DMS79 (cell line): ENCODE results near the gene SPR.

Experiments
- DNase-seq: peaks from one replicate; lab custom pipeline; 2025; lab: John Stamatoyannopoulos, UW

SPR gene

DNA sequence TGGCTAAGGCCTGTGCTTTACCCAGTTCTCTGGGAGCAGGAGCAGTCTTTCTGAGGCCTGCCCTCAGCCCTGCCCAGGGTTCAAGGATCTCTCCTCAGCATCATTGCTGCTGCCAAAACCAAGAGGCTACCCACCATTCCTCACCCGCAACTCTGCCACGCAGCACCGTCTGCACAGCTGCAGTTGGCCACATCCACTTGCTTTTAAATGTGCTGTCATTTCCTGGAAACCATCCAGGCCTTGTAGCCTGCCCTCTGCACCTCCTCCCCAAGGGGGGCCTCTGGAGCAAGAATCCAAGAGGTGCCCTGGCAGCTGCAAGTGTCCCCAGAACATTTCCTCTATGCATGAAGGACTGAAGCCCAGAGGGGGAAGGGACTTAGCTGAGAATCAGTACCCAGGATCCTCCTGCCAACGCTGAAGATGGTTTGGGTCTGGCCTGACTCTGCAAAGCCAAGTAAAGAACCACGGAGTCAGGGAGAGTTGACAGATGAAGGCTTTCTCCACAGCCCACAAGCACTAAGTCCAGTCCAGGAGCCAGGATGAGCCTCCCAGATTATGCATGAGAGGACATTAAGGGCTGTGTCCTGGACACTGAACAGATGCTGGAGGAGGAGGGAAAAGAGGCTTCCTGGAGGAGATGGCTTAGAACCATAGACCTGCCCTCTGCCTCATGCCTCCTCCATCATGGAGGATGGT lies 45.0 kb downstream of the SPR start:
- no peak for DNase-seq

DNA sequence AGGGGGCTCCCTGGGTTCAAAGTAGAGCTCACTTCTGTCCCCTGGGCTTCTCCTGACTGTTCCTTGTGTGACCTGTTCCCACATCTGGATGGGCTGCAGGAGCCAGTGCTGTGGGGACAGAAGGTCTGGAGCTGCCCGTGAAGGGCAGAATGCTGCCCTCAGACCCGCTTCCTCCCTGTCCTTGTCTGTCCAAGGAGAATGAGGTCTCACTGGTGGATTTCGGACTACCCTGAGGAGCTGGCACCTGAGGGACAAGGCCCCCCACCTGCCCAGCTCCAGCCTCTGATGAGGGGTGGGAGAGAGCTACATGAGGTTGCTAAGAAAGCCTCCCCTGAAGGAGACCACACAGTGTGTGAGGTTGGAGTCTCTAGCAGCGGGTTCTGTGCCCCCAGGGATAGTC lies 45.6 kb downstream of the SPR start:
- no peak for DNase-seq

DNA sequence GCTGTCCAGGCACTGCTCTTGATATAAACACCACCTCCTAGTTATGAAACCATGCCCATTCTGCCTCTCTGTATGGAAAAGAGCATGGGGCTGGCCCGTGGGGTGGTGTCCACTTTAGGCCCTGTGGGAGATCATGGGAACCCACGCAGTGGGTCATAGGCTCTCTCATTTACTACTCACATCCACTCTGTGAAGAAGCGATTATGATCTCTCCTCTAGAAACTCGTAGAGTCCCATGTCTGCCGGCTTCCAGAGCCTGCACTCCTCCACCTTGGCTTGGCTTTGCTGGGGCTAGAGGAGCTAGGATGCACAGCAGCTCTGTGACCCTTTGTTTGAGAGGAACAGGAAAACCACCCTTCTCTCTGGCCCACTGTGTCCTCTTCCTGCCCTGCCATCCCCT lies 46.0 kb downstream of the SPR start:
- DNase-seq, result no peak

DNA sequence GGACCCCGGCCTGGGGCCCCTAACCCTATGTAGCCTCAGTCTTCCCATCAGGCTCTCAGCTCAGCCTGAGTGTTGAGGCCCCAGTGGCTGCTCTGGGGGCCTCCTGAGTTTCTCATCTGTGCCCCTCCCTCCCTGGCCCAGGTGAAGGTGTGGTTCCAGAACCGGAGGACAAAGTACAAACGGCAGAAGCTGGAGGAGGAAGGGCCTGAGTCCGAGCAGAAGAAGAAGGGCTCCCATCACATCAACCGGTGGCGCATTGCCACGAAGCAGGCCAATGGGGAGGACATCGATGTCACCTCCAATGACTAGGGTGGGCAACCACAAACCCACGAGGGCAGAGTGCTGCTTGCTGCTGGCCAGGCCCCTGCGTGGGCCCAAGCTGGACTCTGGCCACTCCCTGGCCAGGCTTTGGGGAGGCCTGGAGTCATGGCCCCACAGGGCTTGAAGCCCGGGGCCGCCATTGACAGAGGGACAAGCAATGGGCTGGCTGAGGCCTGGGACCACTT lies 46.5 kb downstream of the SPR start:
- DNase-seq, result no peak

- DNase-seq, result no peak
Observed at GRCh38 chr2:72934683-72935610, 47.7 kb downstream of the SPR start.

DNA sequence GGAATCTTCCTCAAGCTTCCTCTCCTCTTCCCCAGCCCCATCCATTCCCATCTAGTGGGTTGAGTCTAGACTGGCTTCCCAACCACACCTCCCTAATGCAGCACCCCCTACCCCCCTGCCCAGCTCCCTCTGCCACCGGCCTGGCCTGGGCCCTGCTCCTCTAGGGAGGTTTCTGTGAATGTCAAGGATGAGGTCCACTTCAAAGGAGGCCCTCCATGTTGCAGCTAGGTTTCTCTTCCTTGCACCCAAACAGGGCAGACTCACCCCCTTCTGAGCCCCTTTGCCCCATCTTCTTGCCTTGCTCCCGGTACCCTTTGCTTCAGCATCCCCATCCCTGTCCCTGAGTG lies 48.4 kb downstream of the SPR start:
- DNase-seq, result no peak

DNA sequence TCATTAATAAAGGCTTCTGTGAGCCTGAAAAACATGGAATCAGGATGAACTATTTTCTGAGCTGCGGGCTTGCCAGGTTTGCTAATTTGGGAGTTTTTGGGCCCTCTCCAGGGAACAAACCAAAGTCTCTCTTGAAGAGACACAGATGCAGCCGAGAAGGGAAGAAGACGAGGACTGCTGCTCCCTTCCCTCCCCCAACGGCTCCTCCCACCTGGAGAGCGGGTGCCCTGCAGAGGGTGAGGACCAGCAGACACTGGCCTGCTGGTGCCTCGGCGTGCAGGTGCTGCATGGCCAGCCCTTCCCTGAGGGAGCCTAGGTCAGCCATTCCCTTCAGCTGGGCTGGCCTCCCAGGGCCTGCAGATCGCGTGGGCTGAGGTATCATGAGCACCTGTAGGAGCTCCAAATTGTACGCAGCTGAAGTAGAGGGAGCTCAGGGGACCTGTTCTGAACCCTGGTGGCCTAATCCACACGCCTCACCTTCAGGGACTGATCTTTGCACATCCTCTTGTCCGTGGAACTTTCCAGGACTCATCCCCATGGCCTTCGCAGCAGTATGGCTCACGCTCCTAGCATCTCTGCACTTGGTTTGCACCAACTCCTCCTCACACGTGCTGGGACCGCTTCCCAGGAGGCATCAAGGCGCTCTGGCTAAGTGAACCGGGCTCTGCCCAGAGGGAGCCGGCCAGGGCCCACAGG lies 49.6 kb downstream of the SPR start:
- no peak for DNase-seq

GRCh38 chr2:72937356-72937669 lies 50.1 kb downstream of the SPR start:
- DNase-seq, result no peak

GRCh38 chr2:72938455-72938854 lies 51.2 kb downstream of the SPR start:
- no peak for DNase-seq

- DNase-seq, result no peak
Observed at GRCh38 chr2:72940361-72940760, 53.2 kb downstream of the SPR start.

GRCh38 chr2:72940786-72941185 lies 53.6 kb downstream of the SPR start:
- no peak for DNase-seq
